ENCODE data around the gene C20orf96.
"Not testable (repeated sequence)": the region's sequence is repeated elsewhere in the genome, so short reads cannot be mapped to it uniquely, and the experiment has no call there.

The C20orf96 gene

DNA sequence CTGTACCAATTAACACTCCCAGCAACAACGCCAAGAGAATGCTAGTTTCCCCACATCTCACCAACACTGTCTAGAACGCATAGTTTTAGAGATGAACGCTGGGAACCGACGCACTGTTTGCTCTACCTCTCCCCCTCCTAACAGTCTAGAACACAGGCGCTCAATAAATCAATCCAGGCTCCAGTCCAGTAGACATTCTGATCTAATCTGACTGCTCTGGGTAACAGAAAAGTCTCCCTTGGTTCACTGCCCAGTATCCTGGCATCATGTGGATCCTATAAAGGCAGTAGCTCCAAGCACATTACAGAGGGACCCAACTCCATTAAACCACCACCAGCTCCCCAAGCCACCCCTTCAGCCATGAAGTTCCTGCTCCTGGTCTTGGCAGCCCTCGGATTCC lies 33.1 kb downstream of the C20orf96 start, which contains the start of gene DEFB132:
DEFB132 (plus strand) TSS at position 306 of the 400 bp plus-strand sequence; CDS start at position 361, 55 bp downstream.
- DNase-seq, result no peak
- Histone ChIP-seq H3K4me3 (no peak within 1 kb of the TSS), H3K36me3 (no peaks in the 10 kb centered on the region), H3K27ac (no peak within 1 kb of the TSS), H3K9me3 (no peaks in the 10 kb centered on the region), H3K27me3 (peaks cover 0 to 9% of the 10 kb centered on the region in 2 donors), H3K4me1 (no peaks in the 10 kb centered on the region)
- intact Hi-C loops (cut with DNase I; ENCODE audit: low total_unique reads), result no loop called here
- TF ChIP-seq, protein P1, sequence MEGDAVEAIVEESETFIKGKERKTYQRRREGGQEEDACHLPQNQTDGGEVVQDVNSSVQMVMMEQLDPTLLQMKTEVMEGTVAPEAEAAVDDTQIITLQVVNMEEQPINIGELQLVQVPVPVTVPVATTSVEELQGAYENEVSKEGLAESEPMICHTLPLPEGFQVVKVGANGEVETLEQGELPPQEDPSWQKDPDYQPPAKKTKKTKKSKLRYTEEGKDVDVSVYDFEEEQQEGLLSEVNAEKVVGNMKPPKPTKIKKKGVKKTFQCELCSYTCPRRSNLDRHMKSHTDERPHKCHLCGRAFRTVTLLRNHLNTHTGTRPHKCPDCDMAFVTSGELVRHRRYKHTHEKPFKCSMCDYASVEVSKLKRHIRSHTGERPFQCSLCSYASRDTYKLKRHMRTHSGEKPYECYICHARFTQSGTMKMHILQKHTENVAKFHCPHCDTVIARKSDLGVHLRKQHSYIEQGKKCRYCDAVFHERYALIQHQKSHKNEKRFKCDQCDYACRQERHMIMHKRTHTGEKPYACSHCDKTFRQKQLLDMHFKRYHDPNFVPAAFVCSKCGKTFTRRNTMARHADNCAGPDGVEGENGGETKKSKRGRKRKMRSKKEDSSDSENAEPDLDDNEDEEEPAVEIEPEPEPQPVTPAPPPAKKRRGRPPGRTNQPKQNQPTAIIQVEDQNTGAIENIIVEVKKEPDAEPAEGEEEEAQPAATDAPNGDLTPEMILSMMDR (IDR thresholded peaks at IDR 0.05), result no peak

DNA sequence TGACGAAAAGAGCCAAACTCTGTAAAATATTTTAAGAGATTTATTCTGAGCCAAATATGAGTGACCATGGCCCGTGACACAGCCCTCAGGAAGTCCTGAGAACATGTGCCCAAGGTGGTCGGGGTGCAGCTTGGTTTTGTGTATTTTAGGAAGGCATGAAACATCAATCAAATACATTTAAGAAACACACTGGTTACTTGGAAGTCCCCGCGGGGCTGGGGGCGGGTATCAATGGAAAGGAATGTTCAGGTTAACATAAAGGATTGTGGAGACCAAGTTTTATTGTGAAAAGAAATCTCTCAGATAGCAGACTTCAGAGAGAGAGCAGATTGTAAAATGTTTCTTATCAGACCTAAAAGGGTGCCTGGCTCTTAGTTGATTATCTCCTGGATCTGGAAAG lies 37.1 kb downstream of the C20orf96 start:
- DNase-seq; H3K9me3 ChIP-seq; H3K36me3 ChIP-seq; H3K4me1 ChIP-seq; intact Hi-C loops (cut with DNase I; ENCODE audit: low total_unique reads); H3K4me3 ChIP-seq; H3K27ac ChIP-seq: not testable (repeated sequence)
- peaks cover 0 to 20% of the 10 kb centered on the region in 2 donors for H3K27me3 ChIP-seq

GRCh38 chr20:252801-253200 lies 37.7 kb downstream of the C20orf96 start:
- TF ChIP-seq, protein P1 (IDR thresholded peaks at IDR 0.05), result no peak
- Histone ChIP-seq H3K36me3 (no peaks in the 10 kb centered on the region), H3K4me1 (no peaks in the 10 kb centered on the region), H3K27ac (no peak overlapping the region), H3K9me3 (no peaks in the 10 kb centered on the region), H3K4me3 (no peak overlapping the region), H3K27me3 (peaks cover 0 to 20% of the 10 kb centered on the region in 2 donors)
- DNase-seq, result no peak
- intact Hi-C loops (cut with DNase I; ENCODE audit: low total_unique reads), result no loop called here

- TF ChIP-seq, protein P1 (IDR thresholded peaks at IDR 0.05), result no peak
- no peaks in the 10 kb centered on the region for H3K9me3 ChIP-seq
- intact Hi-C loops (cut with DNase I; ENCODE audit: low total_unique reads), result no loop called here
Measured at GRCh38 chr20:251354-251753, 39.2 kb downstream of the C20orf96 start.

GRCh38 chr20:242905-243304 lies 47.6 kb downstream of the C20orf96 start:
- H3K27ac ChIP-seq, result no peak overlapping the region
- peaks cover 0 to 7% of the 10 kb centered on the region in 2 donors for H3K27me3 ChIP-seq
- H3K9me3 ChIP-seq, result no peaks in the 10 kb centered on the region
- TF ChIP-seq, protein P1 (IDR thresholded peaks at IDR 0.05), result no peak
- intact Hi-C loops (cut with DNase I; ENCODE audit: low total_unique reads), result no loop called here
- H3K4me3 ChIP-seq, result no peak overlapping the region
- H3K4me1 ChIP-seq, result no peaks in the 10 kb centered on the region
- DNase-seq, result no peak
- no peaks in the 10 kb centered on the region for H3K36me3 ChIP-seq

More at GRCh38 chr20:251354-251753, 39.2 kb downstream of the C20orf96 start:
- Histone ChIP-seq H3K27ac (no peak overlapping the region), H3K4me1 (no peaks in the 10 kb centered on the region), H3K4me3 (no peak overlapping the region), H3K27me3 (peaks cover 0 to 15% of the 10 kb centered on the region in 2 donors), H3K36me3 (no peaks in the 10 kb centered on the region)
- DNase-seq, result no peak

DNA sequence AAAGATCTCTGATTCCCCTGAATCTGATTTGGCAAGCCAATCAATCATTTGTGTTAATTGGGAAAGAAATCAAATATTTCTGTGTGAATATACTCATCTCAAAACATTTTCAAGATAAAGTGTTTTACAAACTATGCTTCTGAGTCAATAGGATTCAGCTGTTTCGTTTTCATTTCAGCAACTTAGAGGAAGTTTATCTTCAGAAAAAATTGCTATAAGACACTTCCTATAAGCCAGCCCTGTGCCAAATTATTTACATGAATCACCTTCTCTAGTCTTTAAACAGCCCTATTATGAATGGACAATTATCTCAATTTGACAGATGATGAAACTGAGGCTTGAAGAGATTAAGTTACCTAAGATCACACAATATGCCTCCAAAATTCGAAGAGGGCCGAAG lies 52.6 kb downstream of the C20orf96 start:
- Histone ChIP-seq H3K4me1 (no peaks in the 10 kb centered on the region), H3K36me3 (no peaks in the 10 kb centered on the region), H3K4me3 (no peak overlapping the region), H3K27me3 (peaks cover 0 to 4% of the 10 kb centered on the region in 2 donors), H3K9me3 (no peaks in the 10 kb centered on the region), H3K27ac (no peak overlapping the region)
- intact Hi-C loops (cut with DNase I; ENCODE audit: low total_unique reads), result no loop called here
- no peak for DNase-seq
- TF ChIP-seq, protein P1 (IDR thresholded peaks at IDR 0.05), result no peak
